GM12874 (cell line): ENCODE data around the gene PIP5K1C.

Experiments
- CTCF ChIP-seq: IDR thresholded peaks from 2 replicates; pipeline ENCODE4 v1.5.1; 2011; ENCODE audit warnings: low read depth, mild to moderate bottlenecking, control low read depth, low read length, moderate library complexity; ENCODE audit not compliant: insufficient read depth

PIP5K1C gene

GRCh38 chr19:3738477-3739220 lies 38.4 kb upstream of the PIP5K1C start:
- TF ChIP-seq CTCF = no peak

GRCh38 chr19:3737487-3738205 lies 37.4 kb upstream of the PIP5K1C start:
- no peak for TF ChIP-seq CTCF

- TF ChIP-seq CTCF = no peak
Observed at GRCh38 chr19:3736106-3736724, 35.9 kb upstream of the PIP5K1C start.

GRCh38 chr19:3734310-3734600 lies 34.0 kb upstream of the PIP5K1C start:
- TF ChIP-seq CTCF = no peak

GRCh38 chr19:3733549-3734309 lies 33.5 kb upstream of the PIP5K1C start:
- no peak for TF ChIP-seq CTCF

GRCh38 chr19:3732108-3732507 lies 31.8 kb upstream of the PIP5K1C start:
- no peak for TF ChIP-seq CTCF

GRCh38 chr19:3730457-3730958 lies 30.2 kb upstream of the PIP5K1C start:
- no peak for TF ChIP-seq CTCF
